ENCODE measurements around the gene RALGAPA2.

GRCh38 chr20:20353576-20353975 is 358.9 kb downstream of the RALGAPA2 start:
- no peak for TF ChIP-seq OSR1 (CRISPR knock-in tag; IDR thresholded peaks at IDR 0.05)
- no peak for TF ChIP-seq CSRNP3 (CRISPR knock-in tag; IDR thresholded peaks at IDR 0.05)
- no peak for TF ChIP-seq ARNTL (CRISPR knock-in tag; IDR thresholded peaks at IDR 0.05; ENCODE audit: borderline replicate concordance, low read depth)
- TF ChIP-seq RARB (CRISPR knock-in tag; IDR thresholded peaks at IDR 0.05), result no peak
- TF ChIP-seq ZNF70 (CRISPR knock-in tag; IDR thresholded peaks at IDR 0.05), result no peak
- no peak for TF ChIP-seq CREB5 (CRISPR knock-in tag; IDR thresholded peaks at IDR 0.05; ENCODE audit: low read depth)
- no peak for TF ChIP-seq ZNF565 (CRISPR knock-in tag; conservative IDR thresholded peaks at IDR 0.05; ENCODE audit: low read depth)
